VCaP (cell line): Measurements from ENCODE around the gene SLFN5.

Source experiments
- H3K27ac ChIP-seq: fragments of 450-650 bp; 2 replicates; pipeline ENCODE4 v1.5.1; 2017
- TF ChIP-seq, protein P1 (sequence below): fragments of 450-650 bp; conservative IDR thresholded peaks from 2 replicates; pipeline ENCODE4 v1.5.1; 2017; ENCODE audit warnings: mild to moderate bottlenecking, moderate library complexity

SLFN5 gene

DNA sequence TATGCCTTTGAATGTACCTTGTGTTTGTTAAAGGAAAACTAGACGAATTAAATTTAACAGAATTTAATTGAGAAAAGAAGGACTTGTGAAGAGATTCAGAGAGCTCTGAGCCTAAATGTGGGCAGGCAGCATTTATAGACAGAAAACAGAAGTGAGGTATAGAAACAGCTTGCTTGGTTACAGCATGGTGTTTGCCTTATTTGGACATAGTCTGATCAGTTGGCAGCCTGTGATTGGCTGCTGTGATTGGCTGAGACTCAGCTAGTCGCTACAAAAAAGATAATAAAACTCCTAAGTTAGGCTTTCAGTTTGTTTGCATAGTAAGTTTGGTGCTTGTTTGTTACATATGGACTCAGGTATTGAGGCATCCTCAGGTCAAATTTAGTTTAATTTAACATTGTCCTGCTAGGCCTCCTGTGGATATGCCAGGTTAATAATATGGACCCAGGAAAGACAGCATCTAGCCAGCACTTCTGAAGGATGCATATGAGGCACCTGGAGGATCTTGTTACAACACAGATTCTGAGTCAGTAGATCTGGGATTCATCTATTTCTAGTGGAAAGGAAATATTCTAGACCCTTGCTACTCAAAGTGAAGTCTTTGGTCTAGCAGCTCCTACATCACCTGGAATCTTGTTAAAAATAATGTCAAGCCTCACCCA, 43.4 kb downstream of the SLFN5 start:
- TF ChIP-seq, protein P1, sequence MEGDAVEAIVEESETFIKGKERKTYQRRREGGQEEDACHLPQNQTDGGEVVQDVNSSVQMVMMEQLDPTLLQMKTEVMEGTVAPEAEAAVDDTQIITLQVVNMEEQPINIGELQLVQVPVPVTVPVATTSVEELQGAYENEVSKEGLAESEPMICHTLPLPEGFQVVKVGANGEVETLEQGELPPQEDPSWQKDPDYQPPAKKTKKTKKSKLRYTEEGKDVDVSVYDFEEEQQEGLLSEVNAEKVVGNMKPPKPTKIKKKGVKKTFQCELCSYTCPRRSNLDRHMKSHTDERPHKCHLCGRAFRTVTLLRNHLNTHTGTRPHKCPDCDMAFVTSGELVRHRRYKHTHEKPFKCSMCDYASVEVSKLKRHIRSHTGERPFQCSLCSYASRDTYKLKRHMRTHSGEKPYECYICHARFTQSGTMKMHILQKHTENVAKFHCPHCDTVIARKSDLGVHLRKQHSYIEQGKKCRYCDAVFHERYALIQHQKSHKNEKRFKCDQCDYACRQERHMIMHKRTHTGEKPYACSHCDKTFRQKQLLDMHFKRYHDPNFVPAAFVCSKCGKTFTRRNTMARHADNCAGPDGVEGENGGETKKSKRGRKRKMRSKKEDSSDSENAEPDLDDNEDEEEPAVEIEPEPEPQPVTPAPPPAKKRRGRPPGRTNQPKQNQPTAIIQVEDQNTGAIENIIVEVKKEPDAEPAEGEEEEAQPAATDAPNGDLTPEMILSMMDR, result no peak
- no peak overlapping the region for H3K27ac ChIP-seq

GRCh38 chr17:35287286-35287811, 44.5 kb downstream of the SLFN5 start:
- TF ChIP-seq, protein P1, result no peak

GRCh38 chr17:35289222-35289621, 46.4 kb downstream of the SLFN5 start:
- TF ChIP-seq, protein P1, result no peak
- H3K27ac ChIP-seq, result no peak overlapping the region

More at GRCh38 chr17:35287286-35287811, 44.5 kb downstream of the SLFN5 start:
- H3K27ac ChIP-seq, result no peak overlapping the region

- no peak overlapping the region for H3K27ac ChIP-seq
- TF ChIP-seq, protein P1, result no peak
Observed at GRCh38 chr17:35291802-35292201, 48.9 kb downstream of the SLFN5 start.

DNA sequence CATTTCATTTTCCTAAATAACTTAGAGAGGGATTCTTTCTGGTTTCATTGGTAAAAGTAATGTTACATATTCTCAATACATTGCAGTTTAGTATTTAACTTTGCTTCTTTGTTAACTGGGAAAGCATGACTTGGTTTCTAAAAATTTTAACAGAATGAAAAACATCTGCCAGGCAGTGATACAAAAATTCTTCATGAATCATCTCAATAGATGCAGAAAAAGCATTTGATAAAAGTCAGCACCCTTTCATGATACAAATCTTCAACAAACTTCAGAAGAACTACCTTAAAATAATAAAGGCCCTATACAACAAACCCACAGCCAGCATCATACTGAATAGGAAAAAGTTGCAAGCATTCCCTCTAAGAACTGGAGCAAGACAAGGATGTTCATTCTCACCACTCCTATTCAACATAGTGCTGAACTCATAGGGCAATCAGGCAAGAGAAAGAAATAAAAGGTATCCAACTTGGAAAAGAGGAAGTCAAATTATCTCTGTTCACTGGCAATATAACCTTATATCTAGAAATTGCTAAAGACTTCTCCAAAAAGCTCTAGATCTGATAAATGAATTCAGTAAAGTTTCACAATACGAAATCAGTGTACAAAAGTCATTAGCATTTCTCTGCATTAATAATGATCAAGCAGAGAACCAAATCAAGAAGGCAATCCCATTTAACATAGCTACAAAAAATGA, 50.4 kb downstream of the SLFN5 start:
- TF ChIP-seq, protein P1, result no peak
- H3K27ac ChIP-seq, result no peak overlapping the region

DNA sequence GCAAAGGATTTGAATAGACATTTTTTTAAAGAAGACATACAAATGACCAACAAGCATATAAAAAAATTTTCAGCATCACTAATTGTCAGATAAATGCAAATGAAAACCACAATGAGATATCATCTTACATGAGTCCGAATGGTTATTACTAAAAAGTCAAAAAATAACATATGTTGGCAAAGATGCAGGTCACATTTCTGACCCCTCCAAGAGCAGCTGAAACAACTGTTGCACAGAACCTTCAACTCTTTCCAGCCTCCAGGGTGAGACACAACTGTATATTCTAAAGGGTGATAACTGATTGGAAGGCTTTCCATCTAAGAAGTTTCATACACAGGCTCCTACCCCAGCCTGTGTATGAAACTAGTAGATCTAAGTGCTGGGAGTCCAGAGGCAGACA, 51.9 kb downstream of the SLFN5 start:
- no peak overlapping the region for H3K27ac ChIP-seq
- TF ChIP-seq, protein P1, result no peak

- H3K27ac ChIP-seq, result no peak overlapping the region
- TF ChIP-seq, protein P1, result no peak
Observed at GRCh38 chr17:35295686-35296085, 52.8 kb downstream of the SLFN5 start.
